ENCODE measurements around the gene GNAT1.
"Not testable (repeated sequence)": the region's sequence is repeated elsewhere in the genome, so short reads cannot be mapped to it uniquely, and the experiment has no call there.

GNAT1 gene

GRCh38 chr3:50227390-50228183, 36.2 kb downstream of the GNAT1 start:
- Histone ChIP-seq H3K36me3 (no peaks in the 10 kb centered on the region), H3K4me1 (peaks cover 0 to 32% (median 18%) of the 10 kb centered on the region in 4 donors), H3K27me3 (peaks cover 0 to 4% of the 10 kb centered on the region in 2 donors), H3K27ac (peak overlapping the region; percentile 39 to 61), H3K9me3 (no peaks in the 10 kb centered on the region), H3K4me3 (peak overlapping the region; percentile 67 to 69)
- peak; percentile 87 to 95 for DNase-seq
- intact Hi-C loops (cut with DNase I; ENCODE audit: low total_unique reads) = loop anchor here (1.0 kb wide), 2 partner anchors 19 to 44 kb away; no protein-coding TSS in a partner anchor
- TF ChIP-seq, protein P1, sequence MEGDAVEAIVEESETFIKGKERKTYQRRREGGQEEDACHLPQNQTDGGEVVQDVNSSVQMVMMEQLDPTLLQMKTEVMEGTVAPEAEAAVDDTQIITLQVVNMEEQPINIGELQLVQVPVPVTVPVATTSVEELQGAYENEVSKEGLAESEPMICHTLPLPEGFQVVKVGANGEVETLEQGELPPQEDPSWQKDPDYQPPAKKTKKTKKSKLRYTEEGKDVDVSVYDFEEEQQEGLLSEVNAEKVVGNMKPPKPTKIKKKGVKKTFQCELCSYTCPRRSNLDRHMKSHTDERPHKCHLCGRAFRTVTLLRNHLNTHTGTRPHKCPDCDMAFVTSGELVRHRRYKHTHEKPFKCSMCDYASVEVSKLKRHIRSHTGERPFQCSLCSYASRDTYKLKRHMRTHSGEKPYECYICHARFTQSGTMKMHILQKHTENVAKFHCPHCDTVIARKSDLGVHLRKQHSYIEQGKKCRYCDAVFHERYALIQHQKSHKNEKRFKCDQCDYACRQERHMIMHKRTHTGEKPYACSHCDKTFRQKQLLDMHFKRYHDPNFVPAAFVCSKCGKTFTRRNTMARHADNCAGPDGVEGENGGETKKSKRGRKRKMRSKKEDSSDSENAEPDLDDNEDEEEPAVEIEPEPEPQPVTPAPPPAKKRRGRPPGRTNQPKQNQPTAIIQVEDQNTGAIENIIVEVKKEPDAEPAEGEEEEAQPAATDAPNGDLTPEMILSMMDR (IDR thresholded peaks at IDR 0.05) = peak; percentile 91

- H3K4me1 ChIP-seq = peaks cover 0 to 32% (median 18%) of the 10 kb centered on the region in 4 donors
- H3K9me3 ChIP-seq; H3K36me3 ChIP-seq; DNase-seq; H3K27me3 ChIP-seq; intact Hi-C loops (cut with DNase I; ENCODE audit: low total_unique reads): not testable (repeated sequence)
- peak overlapping the region in 1 of 2 donors; percentile 61 for H3K27ac ChIP-seq
- peak overlapping the region; percentile 67 to 69 for H3K4me3 ChIP-seq
Measured at GRCh38 chr3:50228184-50228763, 36.9 kb downstream of the GNAT1 start.

DNA sequence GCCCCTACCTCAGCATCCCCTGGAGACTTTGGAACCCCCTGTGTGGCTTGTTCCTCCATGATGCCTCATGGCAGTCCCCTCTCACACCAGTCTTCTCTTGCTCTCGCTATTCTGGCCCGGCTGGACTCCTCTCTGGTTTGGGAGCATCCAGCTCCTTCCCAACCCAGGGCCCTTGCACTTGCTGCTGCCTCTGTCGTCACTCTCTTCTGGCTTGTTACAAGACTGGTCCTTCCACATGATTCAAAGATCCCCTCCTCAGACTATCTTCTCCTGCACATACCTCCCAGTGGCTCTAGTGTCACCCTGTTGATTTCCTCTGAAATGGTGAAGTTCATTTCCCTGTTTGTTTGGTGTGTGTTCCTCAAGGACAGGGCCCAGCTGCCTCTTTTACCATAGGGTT, 38.1 kb downstream of the GNAT1 start:
- H3K27ac ChIP-seq = no peak overlapping the region
- H3K4me3 ChIP-seq = no peak overlapping the region
- no peaks in the 10 kb centered on the region for H3K27me3 ChIP-seq
- DNase-seq = no peak
- H3K4me1 ChIP-seq = peaks cover 0 to 32% (median 18%) of the 10 kb centered on the region in 4 donors
- H3K36me3 ChIP-seq = no peaks in the 10 kb centered on the region
- H3K9me3 ChIP-seq = no peaks in the 10 kb centered on the region
- intact Hi-C loops (cut with DNase I; ENCODE audit: low total_unique reads) = no loop called here
- TF ChIP-seq, protein P1 (IDR thresholded peaks at IDR 0.05) = no peak

DNA sequence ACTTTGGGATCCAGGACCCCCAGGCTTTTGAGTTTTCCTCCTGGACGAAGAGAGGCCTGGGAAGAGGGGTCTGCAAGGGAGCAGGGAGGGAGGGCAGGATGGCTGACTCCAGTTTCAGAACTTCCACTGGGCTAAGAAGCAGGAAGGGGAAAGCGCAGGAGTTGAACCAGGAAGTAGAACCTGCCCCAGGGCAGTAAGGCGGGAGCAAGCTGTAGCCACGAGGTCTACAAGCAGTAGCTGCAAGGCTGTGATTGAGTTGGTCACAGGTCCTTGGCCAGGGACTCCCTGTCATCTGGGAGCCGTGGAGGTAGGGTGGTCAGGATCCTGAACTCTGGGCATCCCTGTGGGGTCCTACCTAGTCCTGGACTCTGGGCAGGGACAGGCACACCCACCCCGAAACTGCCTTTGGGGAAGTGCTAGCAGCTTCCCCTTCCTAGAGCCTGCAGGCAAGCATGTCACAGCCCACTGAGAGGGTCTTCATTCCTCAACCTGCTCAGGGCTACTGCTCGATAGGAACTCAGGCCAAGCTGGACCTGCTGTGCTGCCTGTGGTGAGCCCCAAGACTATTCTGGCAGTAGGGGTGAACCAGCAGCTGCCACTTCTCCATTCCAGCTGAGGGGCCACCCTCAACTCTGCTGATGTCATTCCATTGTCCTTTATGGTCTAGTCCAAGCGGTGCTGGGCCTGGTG, 38.8 kb downstream of the GNAT1 start:
- intact Hi-C loops (cut with DNase I; ENCODE audit: low total_unique reads) = no loop called here
- no peak for DNase-seq
- H3K4me1 ChIP-seq = peaks cover 0 to 36% (median 20%) of the 10 kb centered on the region in 4 donors

GRCh38 chr3:50230794-50231125, 39.4 kb downstream of the GNAT1 start:
- H3K27ac ChIP-seq = no peak overlapping the region
- H3K36me3 ChIP-seq = no peaks in the 10 kb centered on the region
- no peak for DNase-seq
- H3K27me3 ChIP-seq = no peaks in the 10 kb centered on the region
- H3K4me3 ChIP-seq = no peak overlapping the region
- H3K4me1 ChIP-seq = peaks cover 0 to 37% (median 21%) of the 10 kb centered on the region in 4 donors
- TF ChIP-seq, protein P1 (IDR thresholded peaks at IDR 0.05) = no peak
- intact Hi-C loops (cut with DNase I; ENCODE audit: low total_unique reads) = no loop called here
- H3K9me3 ChIP-seq = no peaks in the 10 kb centered on the region

More for the DNA sequence above, 38.8 kb downstream of the GNAT1 start:
- H3K36me3 ChIP-seq = no peaks in the 10 kb centered on the region
- H3K27ac ChIP-seq = no peak overlapping the region
- TF ChIP-seq, protein P1 (IDR thresholded peaks at IDR 0.05) = no peak
- H3K9me3 ChIP-seq = no peaks in the 10 kb centered on the region
- H3K4me3 ChIP-seq = no peak overlapping the region
- no peaks in the 10 kb centered on the region for H3K27me3 ChIP-seq

DNA sequence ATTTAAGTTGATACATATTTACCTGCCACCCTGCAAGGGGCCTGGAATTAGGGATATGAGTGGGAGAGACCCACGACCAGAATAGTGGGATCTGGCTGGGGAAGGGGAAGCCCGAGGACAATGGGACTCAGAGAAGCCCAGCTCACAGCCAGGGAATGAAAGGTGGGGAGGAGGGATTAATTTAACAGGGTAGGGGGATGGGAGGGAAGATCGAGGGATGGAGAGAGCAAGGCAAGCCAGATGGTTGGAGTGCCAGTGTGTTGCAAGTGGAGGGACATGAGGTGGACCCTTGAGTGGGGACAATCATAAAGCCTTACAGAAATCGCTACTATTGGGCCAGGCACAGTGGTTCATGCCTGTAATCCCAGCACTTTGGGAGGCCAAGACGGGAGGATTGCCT, 40.2 kb downstream of the GNAT1 start:
- no peak for DNase-seq
- Histone ChIP-seq H3K36me3 (no peaks in the 10 kb centered on the region), H3K9me3 (no peaks in the 10 kb centered on the region), H3K27ac (no peak overlapping the region), H3K4me1 (peaks cover 0 to 29% (median 16%) of the 10 kb centered on the region in 4 donors), H3K27me3 (no peaks in the 10 kb centered on the region), H3K4me3 (no peak overlapping the region)
- intact Hi-C loops (cut with DNase I; ENCODE audit: low total_unique reads) = no loop called here
- TF ChIP-seq, protein P1 (IDR thresholded peaks at IDR 0.05) = no peak
